Chondrocyte (in vitro differentiated cells): ENCODE data around the gene NAALADL2. TPM values are rescaled to one million over a fixed set of nuclear protein-coding genes. Genes with fewer than 3 reads are reported as not detected.

Experiments used
- DNase-seq: peaks from one replicate; pipeline ENCODE4 v3.0.0; 2021; ENCODE audit warnings: mixed read lengths, low spot score
- H3K27ac Mint-ChIP-seq: one replicate; pipeline ENCODE4 v1.8.0; 2021; ENCODE audit warnings: mild to moderate bottlenecking, moderate library complexity, mixed read lengths; ENCODE audit not compliant: unreplicated experiment
- H3K27me3 Mint-ChIP-seq: 2 replicates; pipeline ENCODE4 v1.8.0; 2021; ENCODE audit warnings: low read depth, mixed read lengths
- H3K36me3 Mint-ChIP-seq: 2 replicates; pipeline ENCODE4 v1.8.0; 2021; ENCODE audit warnings: low read depth, mixed read lengths
- H3K4me1 Mint-ChIP-seq: 2 replicates; pipeline ENCODE4 v1.8.0; 2021; ENCODE audit warnings: low read depth, mild to moderate bottlenecking, mixed read lengths
- H3K4me3 Mint-ChIP-seq: one replicate; pipeline ENCODE4 v1.8.0; 2021; ENCODE audit warnings: mild to moderate bottlenecking, moderate library complexity, mixed read lengths; ENCODE audit not compliant: unreplicated experiment
- H3K9me3 Mint-ChIP-seq: 2 replicates; pipeline ENCODE4 v1.8.0; 2021; ENCODE audit warnings: low read depth, mixed read lengths
- total RNA-seq: library from RNA; stranded (reverse); gene quantifications from 3 replicates; pipeline ENCODE4 v1.2.1, GENCODE V29; 2021
- TF ChIP-seq, protein P1 (sequence below): fragments of 200-600 bp; sonication (generic); IDR thresholded peaks from 2 replicates; pipeline ENCODE4 v1.5.0; 2021; ENCODE audit warnings: antibody characterized with exemption, mild to moderate bottlenecking, moderate library complexity

Gene NAALADL2
- total RNA-seq, 1 donor from 2014 or later = 8.0 TPM

- H3K27ac Mint-ChIP-seq = no peak overlapping the region
- H3K9me3 Mint-ChIP-seq = no peaks in the 10 kb centered on the region
- no peaks in the 10 kb centered on the region for H3K27me3 Mint-ChIP-seq
- H3K4me3 Mint-ChIP-seq = no peak overlapping the region
- TF ChIP-seq, protein P1, sequence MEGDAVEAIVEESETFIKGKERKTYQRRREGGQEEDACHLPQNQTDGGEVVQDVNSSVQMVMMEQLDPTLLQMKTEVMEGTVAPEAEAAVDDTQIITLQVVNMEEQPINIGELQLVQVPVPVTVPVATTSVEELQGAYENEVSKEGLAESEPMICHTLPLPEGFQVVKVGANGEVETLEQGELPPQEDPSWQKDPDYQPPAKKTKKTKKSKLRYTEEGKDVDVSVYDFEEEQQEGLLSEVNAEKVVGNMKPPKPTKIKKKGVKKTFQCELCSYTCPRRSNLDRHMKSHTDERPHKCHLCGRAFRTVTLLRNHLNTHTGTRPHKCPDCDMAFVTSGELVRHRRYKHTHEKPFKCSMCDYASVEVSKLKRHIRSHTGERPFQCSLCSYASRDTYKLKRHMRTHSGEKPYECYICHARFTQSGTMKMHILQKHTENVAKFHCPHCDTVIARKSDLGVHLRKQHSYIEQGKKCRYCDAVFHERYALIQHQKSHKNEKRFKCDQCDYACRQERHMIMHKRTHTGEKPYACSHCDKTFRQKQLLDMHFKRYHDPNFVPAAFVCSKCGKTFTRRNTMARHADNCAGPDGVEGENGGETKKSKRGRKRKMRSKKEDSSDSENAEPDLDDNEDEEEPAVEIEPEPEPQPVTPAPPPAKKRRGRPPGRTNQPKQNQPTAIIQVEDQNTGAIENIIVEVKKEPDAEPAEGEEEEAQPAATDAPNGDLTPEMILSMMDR = no peak
- H3K4me1 Mint-ChIP-seq = no peaks in the 10 kb centered on the region
- no peaks in the 10 kb centered on the region for H3K36me3 Mint-ChIP-seq
- DNase-seq = no peak
Measured at GRCh38 chr3:175411405-175411804, 552.3 kb downstream of the NAALADL2 start.

GRCh38 chr3:175411946-175412345, 552.8 kb downstream of the NAALADL2 start:
- Mint-ChIP-seq H3K36me3 (no peaks in the 10 kb centered on the region), H3K27me3 (no peaks in the 10 kb centered on the region), H3K9me3 (no peaks in the 10 kb centered on the region), H3K4me1 (no peaks in the 10 kb centered on the region), H3K27ac (no peak overlapping the region), H3K4me3 (no peak overlapping the region)
- no peak for DNase-seq
- TF ChIP-seq, protein P1 = no peak

- Mint-ChIP-seq H3K27ac (no peak overlapping the region), H3K9me3 (peaks cover 2% of the 10 kb centered on the region), H3K27me3 (no peaks in the 10 kb centered on the region), H3K4me1 (no peaks in the 10 kb centered on the region), H3K4me3 (no peak overlapping the region), H3K36me3 (no peaks in the 10 kb centered on the region)
- TF ChIP-seq, protein P1 = no peak
- no peak for DNase-seq
Measured at GRCh38 chr3:175413926-175414325, 554.8 kb downstream of the NAALADL2 start.

GRCh38 chr3:175416600-175416999, 557.5 kb downstream of the NAALADL2 start:
- no peaks in the 10 kb centered on the region for H3K36me3 Mint-ChIP-seq
- H3K9me3 Mint-ChIP-seq = peaks cover 2% of the 10 kb centered on the region
- TF ChIP-seq, protein P1 = no peak
- H3K27ac Mint-ChIP-seq = no peak overlapping the region
- H3K4me3 Mint-ChIP-seq = no peak overlapping the region
- H3K27me3 Mint-ChIP-seq = no peaks in the 10 kb centered on the region
- peaks cover 4% of the 10 kb centered on the region for H3K4me1 Mint-ChIP-seq
- no peak for DNase-seq

DNA sequence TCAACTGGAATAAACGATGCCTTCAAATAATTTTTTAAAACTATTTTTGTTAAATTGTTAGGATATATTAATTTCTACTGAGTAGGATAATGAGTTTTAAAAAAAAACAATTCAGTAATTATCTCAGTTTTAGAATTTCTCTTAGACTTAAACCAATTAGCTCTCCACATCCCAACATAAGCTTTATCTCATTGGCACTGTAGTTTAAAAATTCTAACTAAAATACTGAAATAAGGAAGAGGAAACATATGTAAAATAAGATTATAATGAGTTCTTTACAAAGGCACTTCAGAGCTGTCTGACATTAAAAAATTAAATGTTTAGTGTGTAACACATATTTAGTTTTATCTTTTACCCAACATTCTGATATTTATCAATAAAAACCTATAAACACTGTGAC, 558.3 kb downstream of the NAALADL2 start:
- TF ChIP-seq, protein P1 = no peak
- Mint-ChIP-seq H3K9me3 (peaks cover 2% of the 10 kb centered on the region), H3K27ac (no peak overlapping the region), H3K4me1 (peaks cover 10% of the 10 kb centered on the region), H3K4me3 (no peak overlapping the region), H3K36me3 (no peaks in the 10 kb centered on the region), H3K27me3 (no peaks in the 10 kb centered on the region)
- DNase-seq = no peak
